Rectal smooth muscle tissue (tissue), 1 donor: ENCODE results near the gene GUCY1A2.

ENCODE experiments used
- H3K27ac ChIP-seq: one replicate; pipeline ENCODE4 v1.7.0; 2013; ENCODE audit warnings: low read depth, low read length, inconsistent platforms
- H3K27me3 ChIP-seq: one replicate; pipeline ENCODE4 v1.7.0; 2013; ENCODE audit warnings: low read length; ENCODE audit not compliant: control insufficient read depth, insufficient read depth
- H3K36me3 ChIP-seq: one replicate; pipeline ENCODE4 v1.7.0; 2013; ENCODE audit warnings: low read length; ENCODE audit not compliant: control insufficient read depth, insufficient read depth
- H3K4me1 ChIP-seq: one replicate; pipeline ENCODE4 v1.7.0; 2013; ENCODE audit warnings: low read length; ENCODE audit not compliant: control insufficient read depth, insufficient read depth
- H3K4me3 ChIP-seq: one replicate; pipeline ENCODE4 v1.7.0; 2013; ENCODE audit warnings: low read length
- H3K9ac ChIP-seq: one replicate; pipeline ENCODE4 v1.7.0; 2013; ENCODE audit warnings: low read length

GUCY1A2 gene

GRCh38 chr11:106632283-106632682, 386.0 kb downstream of the GUCY1A2 start:
- H3K4me3 ChIP-seq = no peak overlapping the region
- no peaks in the 10 kb centered on the region for H3K4me1 ChIP-seq
- no peak overlapping the region for H3K27ac ChIP-seq
- H3K36me3 ChIP-seq = no peaks in the 10 kb centered on the region
- no peak overlapping the region for H3K9ac ChIP-seq
- no peaks in the 10 kb centered on the region for H3K27me3 ChIP-seq

- Histone ChIP-seq H3K4me3 (no peak overlapping the region), H3K9ac (no peak overlapping the region), H3K27ac (no peak overlapping the region), H3K4me1 (no peaks in the 10 kb centered on the region), H3K36me3 (no peaks in the 10 kb centered on the region), H3K27me3 (no peaks in the 10 kb centered on the region)
Measured at GRCh38 chr11:106627694-106628093, 390.6 kb downstream of the GUCY1A2 start.

- Histone ChIP-seq H3K4me3 (no peak overlapping the region), H3K36me3 (no peaks in the 10 kb centered on the region), H3K27ac (no peak overlapping the region), H3K27me3 (no peaks in the 10 kb centered on the region), H3K4me1 (no peaks in the 10 kb centered on the region), H3K9ac (no peak overlapping the region)
Measured at GRCh38 chr11:106625566-106625965, 392.7 kb downstream of the GUCY1A2 start.

- no peaks in the 10 kb centered on the region for H3K4me1 ChIP-seq
- H3K4me3 ChIP-seq = no peak overlapping the region
- H3K36me3 ChIP-seq = no peaks in the 10 kb centered on the region
- H3K27ac ChIP-seq = no peak overlapping the region
- no peak overlapping the region for H3K9ac ChIP-seq
- H3K27me3 ChIP-seq = no peaks in the 10 kb centered on the region
Measured at GRCh38 chr11:106624377-106624776, 393.9 kb downstream of the GUCY1A2 start.
